Endothelial cell of umbilical vein (primary cell): ENCODE results near the gene TTLL7. TPM values are rescaled to one million over a fixed set of nuclear protein-coding genes. Genes with fewer than 3 reads are reported as not detected.

Experiments used
- BruUV-seq: library from RNA; stranded (reverse); fragments of 400-500 nt; replicated peaks from 2 replicates; lab custom pipeline; 2021; lab: Mats Ljungman, UMichigan
- CTCF ChIA-PET: fragments of 300-600, 350-600 bp; sonication (Branson Sonifier 250); formaldehyde crosslinking; loops from one replicate; lab custom pipeline; 2021; ENCODE audit warnings: antibody characterized with exemption, inconsistent platforms; lab: Charles Lee
- POLR2A ChIA-PET: fragments of 300-600, 350-600 bp; sonication (Branson Sonifier 250); formaldehyde crosslinking; loops from one replicate; lab custom pipeline; 2021; ENCODE audit warnings: antibody characterized with exemption, inconsistent platforms; lab: Charles Lee
- DNase-seq: peaks from one replicate; pipeline ENCODE4 v3.0.0-alpha.2; 2011; ENCODE audit warnings: low read depth, low spot score
- FAIRE-seq: peaks from 2 replicates; lab custom pipeline; 2011; peaks lifted over from hg19 to GRCh38; lab: Jason Lieb, UNC
- H2AFZ ChIP-seq: 2 replicates; pipeline ENCODE4 v1.6.0; 2012; ENCODE audit warnings: low read depth, low read length, control low read depth, inconsistent platforms
- H3K27ac ChIP-seq: 2 replicates; pipeline ENCODE4 v1.5.1; 2011; ENCODE audit warnings: low read depth, mild to moderate bottlenecking, control low read depth, low read length, moderate library complexity; ENCODE audit not compliant: insufficient read depth
- H3K27me3 ChIP-seq, 2 experiments: 2 replicates each; pipeline versions ENCODE4 v1.6.0 to v1.6.1; 2011; ENCODE audit warnings: low read length in 2 of 2, mixed read lengths in 1 of 2; ENCODE audit not compliant: control insufficient read depth in 2 of 2, insufficient read depth in 2 of 2
- H3K36me3 ChIP-seq, 2 experiments: 2 replicates in 1 of 2; 3 replicates in 1 of 2; pipeline ENCODE4 v1.5.1; 2011; ENCODE audit warnings: low read length in 2 of 2, mild to moderate bottlenecking in 1 of 2, moderate library complexity in 1 of 2; ENCODE audit not compliant: control insufficient read depth in 2 of 2, insufficient read depth in 2 of 2; ENCODE audit errors: extremely low read depth in 1 of 2
- H3K4me1 ChIP-seq: 3 replicates; pipeline ENCODE4 v1.5.1; 2011; ENCODE audit warnings: mild to moderate bottlenecking, low read length; ENCODE audit not compliant: control insufficient read depth, insufficient read depth; ENCODE audit errors: extremely low read depth
- H3K4me2 ChIP-seq: 2 replicates; pipeline ENCODE4 v1.6.1; 2011; ENCODE audit warnings: low read length, control low read depth, mixed read lengths; ENCODE audit not compliant: insufficient read depth
- H3K4me3 ChIP-seq, 3 experiments: fragments of 200-600 bp in 1 of 3; sonication (generic), shearing (Covaris generic) in 1 of 3; replicated peaks in 1 of 3; 2 replicates each; pipeline ENCODE4 v1.5.1; 2011 to 2016; ENCODE audit warnings: control low read depth in 3 of 3, low read length in 3 of 3, mild to moderate bottlenecking in 2 of 3, inconsistent platforms in 1 of 3, low read depth in 1 of 3, moderate library complexity in 1 of 3; ENCODE audit not compliant: insufficient read depth in 1 of 3
- H3K79me2 ChIP-seq: 2 replicates; pipeline ENCODE4 v1.6.0; 2012; ENCODE audit warnings: low read length, inconsistent platforms; ENCODE audit not compliant: control insufficient read depth, insufficient read depth
- H3K9ac ChIP-seq: replicated peaks from 2 replicates; pipeline ENCODE3; 2011; ENCODE audit warnings: low read length, control low read depth; ENCODE audit not compliant: insufficient read depth; ENCODE audit errors: extremely low read depth
- H3K9me1 ChIP-seq: replicated peaks from 3 replicates; pipeline ENCODE4 v1.6.0; 2011; ENCODE audit warnings: mild to moderate bottlenecking, low read length; ENCODE audit not compliant: control insufficient read depth, insufficient read depth; ENCODE audit errors: extremely low read depth
- H3K9me3 ChIP-seq: replicated peaks from 2 replicates; pipeline ENCODE4 v1.5.1; 2012; ENCODE audit warnings: low read length, inconsistent platforms; ENCODE audit not compliant: control insufficient read depth, insufficient read depth
- H4K20me1 ChIP-seq: replicated peaks from 2 replicates; pipeline ENCODE3; 2011; ENCODE audit warnings: mild to moderate bottlenecking, low read length; ENCODE audit not compliant: control insufficient read depth, insufficient read depth; ENCODE audit errors: extremely low read depth
- CTCF ChIP-seq, 2 donors: IDR thresholded peaks; 1 replicate in 1 of 2; 2 replicates in 1 of 2; pipeline ENCODE4 v1.5.1; 2011; ENCODE audit warnings: low read length in 2 of 2, mild to moderate bottlenecking in 2 of 2, moderate library complexity in 2 of 2, control low read depth in 1 of 2, inconsistent platforms in 1 of 2, low read depth in 1 of 2; ENCODE audit not compliant: insufficient read depth in 1 of 2; ENCODE audit errors: extremely low read depth in 1 of 2
- MAX ChIP-seq: IDR thresholded peaks from 2 replicates; pipeline ENCODE4 v1.6.1; 2011; ENCODE audit not compliant: insufficient read depth, insufficient read length
- POLR2A ChIP-seq: IDR thresholded peaks from 2 replicates; pipeline ENCODE4 v1.6.1; 2012; ENCODE audit warnings: low read depth, mild to moderate bottlenecking, control low read depth, low read length
- POLR2AphosphoS5 ChIP-seq: IDR thresholded peaks from 2 replicates; pipeline ENCODE4 v1.6.1; 2012; ENCODE audit warnings: low read depth, mild to moderate bottlenecking, control low read depth, low read length, moderate library complexity; ENCODE audit not compliant: insufficient read depth
- dilution Hi-C: fragments of 300-500 bp; cut with MboI; formaldehyde crosslinking; loops from one replicate; pipeline ENCODE4 v1.15.0; 2019; ENCODE audit warnings: low sequenced_read_pairs; ENCODE audit not compliant: extremely low pct_ligation_motif_present
- intact Hi-C: fragments of 100-400 bp; cut with micrococcal nuclease; formaldehyde crosslinking; loops from one replicate; pipeline ENCODE4 v1.10.0; 2022
- polyA plus RNA-seq, 4 experiments: library from polyadenylated mRNA; depleted of rRNA in 3 of 4; stranded (reverse) in 3 of 4; unstranded in 1 of 4; fragments of >200 nt; gene quantifications; 2 replicates each; pipeline versions ENCODE4 v1.2.1 to v1.2.3, GENCODE V29; 2011 to 2012; ENCODE audit warnings: missing spikeins in 1 of 4
- total RNA-seq: library from RNA; stranded (reverse); gene quantifications from 2 replicates; pipeline ENCODE4 v1.2.3, GENCODE V29; 2021

TTLL7 gene
- total and polyA plus RNA-seq, 2 donors (not counting 3 experiments of a cell fraction or from before 2014, with no cell fraction given): 2.1 to 11.7 TPM

DNA sequence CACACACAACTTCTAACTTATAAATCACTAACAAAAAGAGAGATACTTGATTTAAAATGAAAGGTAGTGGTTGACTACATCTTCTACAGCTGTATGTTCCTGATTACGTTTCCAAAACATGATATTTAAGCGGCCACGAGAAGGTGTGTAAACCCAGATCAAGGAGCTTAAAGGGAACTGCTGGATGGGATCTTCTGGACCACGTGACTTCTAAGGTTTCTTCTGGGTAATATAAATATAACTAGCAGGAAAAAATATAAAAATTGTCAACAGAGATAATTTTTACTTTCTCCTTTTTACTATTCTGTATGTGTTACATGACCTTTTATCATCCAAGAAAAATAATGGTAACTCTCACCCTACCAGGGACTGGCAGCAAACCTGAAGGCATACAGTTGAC, 66.2 kb downstream of the TTLL7 start:
- dilution Hi-C loops: no loop called here

More for the DNA sequence above, 66.2 kb downstream of the TTLL7 start:
- H3K9me1 ChIP-seq: no peaks in the 10 kb centered on the region
- H3K79me2 ChIP-seq: no peaks in the 10 kb centered on the region
- H3K36me3 ChIP-seq: no peaks in the 10 kb centered on the region
- TF ChIP-seq POLR2AphosphoS5 (no peak), POLR2A (no peak), MAX (no peak), CTCF (IDR thresholded peaks at IDR 0.05; ENCODE audit: extremely low read depth in 1 of 2, insufficient read depth in 1 of 2, low read depth in 1 of 2, low read length in 2 of 2) (no peak)
- H2AFZ ChIP-seq: no peak overlapping the region
- ChIA-PET POLR2A (no interaction called here), CTCF (interaction anchor here (0.6 to 8.4 kb wide), 27 partner anchors 10 to 1004 kb away, joined by 3 to 231 read pairs (median 4); partner anchors contain the start of genes PRKACB and TTLL7)
- no peak overlapping the region for H3K27ac ChIP-seq
- H3K9ac ChIP-seq: no peak overlapping the region
- H3K4me1 ChIP-seq: no peaks in the 10 kb centered on the region
- H3K4me3 ChIP-seq: no peak overlapping the region
- FAIRE-seq: no peak
- no TSS peak for BruUV-seq
- no peaks in the 10 kb centered on the region for H4K20me1 ChIP-seq
- H3K9me3 ChIP-seq: no peaks in the 10 kb centered on the region
- no peak overlapping the region for H3K4me2 ChIP-seq
- H3K27me3 ChIP-seq: no peaks in the 10 kb centered on the region
- intact Hi-C loops: loop anchor here (1.0 to 10.0 kb wide), 3 partner anchors 501 to 1002 kb away; no protein-coding TSS in a partner anchor
- DNase-seq: no peak
